Natural killer cell (primary cell): ENCODE data around the gene MUC2. TPM values are rescaled to one million over a fixed set of nuclear protein-coding genes. Genes with fewer than 3 reads are reported as not detected.

Experiments
- ATAC-seq, 3 donors: fragments of 150-1000 bp in 2 of 3; fragments of 200-7000 bp in 1 of 3; cut with Tn5 transposase; 1 replicate in 1 of 3; 2 replicates in 2 of 3; pipeline ENCODE4 v1.10.0; 2021; ENCODE audit warnings: mild to moderate bottlenecking in 2 of 3, moderate library complexity in 2 of 3
- DNase-seq, 2 donors: peaks; one replicate each; pipeline versions ENCODE4 v3.0.0 to v3.0.0-alpha.2; 2013 to 2021; ENCODE audit warnings: mixed read lengths in 1 of 2
- H3K27ac ChIP-seq: one replicate; pipeline ENCODE4 v1.5.1; 2013; ENCODE audit warnings: mild to moderate bottlenecking, low read length
- H3K27me3 ChIP-seq: one replicate; pipeline ENCODE4 v1.6.1; 2013; ENCODE audit warnings: low read length; ENCODE audit not compliant: control insufficient read depth, insufficient read depth
- H3K36me3 ChIP-seq: one replicate; pipeline ENCODE4 v1.6.1; 2013; ENCODE audit warnings: low read length; ENCODE audit not compliant: control insufficient read depth, insufficient read depth
- H3K4me1 ChIP-seq: one replicate; pipeline ENCODE4 v1.6.1; 2013; ENCODE audit warnings: low read length; ENCODE audit not compliant: control insufficient read depth, insufficient read depth
- H3K4me3 ChIP-seq: one replicate; pipeline ENCODE4 v1.5.1; 2013; ENCODE audit warnings: low read length
- H3K9me3 ChIP-seq: one replicate; pipeline ENCODE4 v1.6.1; 2013; ENCODE audit warnings: low read length; ENCODE audit not compliant: control insufficient read depth, insufficient read depth
- H3K27ac Mint-ChIP-seq, 2 donors: one replicate each; pipeline ENCODE4 v1.8.0; 2022; ENCODE audit warnings: mild to moderate bottlenecking in 2 of 2, mixed read lengths in 2 of 2, moderate library complexity in 1 of 2
- H3K27me3 Mint-ChIP-seq, 2 donors: one replicate each; pipeline ENCODE4 v1.8.0; 2022; ENCODE audit warnings: low read depth in 2 of 2, mixed read lengths in 2 of 2
- H3K36me3 Mint-ChIP-seq: one replicate; pipeline ENCODE4 v1.8.0; 2022; ENCODE audit warnings: mixed read lengths
- H3K4me1 Mint-ChIP-seq, 2 donors: one replicate each; pipeline ENCODE4 v1.8.0; 2022; ENCODE audit warnings: mixed read lengths in 2 of 2
- H3K4me3 Mint-ChIP-seq: one replicate; pipeline ENCODE4 v1.8.0; 2022; ENCODE audit warnings: mild to moderate bottlenecking, moderate library complexity, mixed read lengths
- H3K9me3 Mint-ChIP-seq, 2 donors: one replicate each; pipeline ENCODE4 v1.8.0; 2022; ENCODE audit warnings: mixed read lengths in 2 of 2
- CTCF ChIP-seq: fragments of 200-600 bp; IDR thresholded peaks from one replicate; pipeline ENCODE4 v1.8.0; 2022; ENCODE audit warnings: antibody characterized with exemption
- WGBS: methylation state at CpG from one replicate; pipeline ENCODE4 v1.1.7; 2013; ENCODE audit warnings: missing lambda C conversion rate; ENCODE audit not compliant: insufficient coverage; 5-methylcytosine and 5-hydroxymethylcytosine counted together
- intact Hi-C: fragments of 100-400 bp; cut with micrococcal nuclease; formaldehyde crosslinking; loops from one replicate; pipeline ENCODE4 v1.14.2; 2022
- total RNA-seq, 4 donors: library from RNA; stranded (reverse); fragments of 120-200 nt in 1 of 4; gene quantifications; one replicate each; pipeline versions ENCODE4 v1.2.3 to v1.2.4, GENCODE V29; 2013 to 2022

Gene MUC2
- total RNA-seq, 3 donors from 2014 or later (not counting 1 experiment from before 2014, with no cell fraction given), result not detected

DNA sequence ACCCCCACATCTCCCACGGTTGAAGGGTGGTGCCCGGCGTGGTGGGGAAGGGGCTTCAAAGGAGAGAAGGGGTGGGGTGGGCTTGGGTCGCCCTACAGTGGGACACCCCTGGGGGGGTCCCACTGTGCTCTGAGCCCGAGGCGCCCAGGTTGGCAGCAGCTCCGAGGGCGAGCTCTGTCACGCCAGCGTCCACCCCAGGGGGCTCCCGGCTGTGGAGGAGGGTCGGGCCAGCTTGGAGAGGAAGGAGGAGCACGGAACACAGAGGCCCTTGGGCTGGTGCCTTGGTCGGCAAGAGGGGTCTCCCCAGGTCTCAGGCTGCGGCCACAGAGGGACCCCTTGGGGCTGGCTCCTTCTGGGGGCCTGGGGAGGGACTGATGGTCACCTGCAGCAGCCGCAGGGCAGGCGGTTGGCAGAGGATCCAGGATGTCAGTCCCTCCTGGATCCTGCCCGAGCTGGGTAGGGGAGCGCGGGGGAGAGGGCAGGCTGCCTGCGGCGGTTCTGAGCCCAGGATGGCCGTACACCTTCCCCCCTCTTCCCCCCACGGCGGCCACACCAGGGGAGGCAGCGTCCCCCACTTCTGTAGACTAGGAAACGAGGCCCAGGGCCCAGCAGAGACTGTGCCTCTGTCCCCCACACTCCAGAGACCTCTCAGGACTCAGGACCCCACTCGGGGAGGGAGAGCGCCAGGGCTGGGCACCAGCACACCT, 38.9 kb upstream of the MUC2 start:
- no peak overlapping the region for H3K27ac Mint-ChIP-seq
- 86% methylated on average over 29 of the region's 29 CpGs for WGBS
- Histone ChIP-seq H3K9me3 (no peaks in the 10 kb centered on the region), H3K27ac (no peak overlapping the region), H3K36me3 (no peaks in the 10 kb centered on the region), H3K27me3 (no peaks in the 10 kb centered on the region), H3K4me3 (no peak overlapping the region), H3K4me1 (no peaks in the 10 kb centered on the region)
- intact Hi-C loops, result no loop called here
- H3K36me3 Mint-ChIP-seq, result no peaks in the 10 kb centered on the region
- H3K27me3 Mint-ChIP-seq, result no peaks in the 10 kb centered on the region
- DNase-seq, result no peak
- no peaks in the 10 kb centered on the region for H3K9me3 Mint-ChIP-seq
- H3K4me1 Mint-ChIP-seq, result peaks cover 0 to 7% of the 10 kb centered on the region in 2 donors
- TF ChIP-seq CTCF, result no peak
- no peak overlapping the region for H3K4me3 Mint-ChIP-seq
- ATAC-seq, result no peak

GRCh38 chr11:1036303-1036923, 38.3 kb upstream of the MUC2 start, which contains the start of gene MUC6:
TSS of gene MUC6 (minus strand) at chr11:1036718. CDS start at chr11:1036655, 63 bp downstream.
- DNase-seq, result no peak
- Histone ChIP-seq H3K36me3 (no peaks in the 10 kb centered on the region), H3K4me3 (no peak within 1 kb of the TSS), H3K27ac (no peak within 1 kb of the TSS), H3K4me1 (no peaks in the 10 kb centered on the region), H3K9me3 (no peaks in the 10 kb centered on the region), H3K27me3 (no peaks in the 10 kb centered on the region)
- 85% methylated on average over 42 of the region's 42 CpGs for WGBS
- H3K9me3 Mint-ChIP-seq, result no peaks in the 10 kb centered on the region
- intact Hi-C loops, result no loop called here
- no peaks in the 10 kb centered on the region for H3K27me3 Mint-ChIP-seq
- no peak within 1 kb of the TSS for H3K27ac Mint-ChIP-seq
- no peak within 1 kb of the TSS for H3K4me3 Mint-ChIP-seq
- TF ChIP-seq CTCF, result no peak
- H3K4me1 Mint-ChIP-seq, result peaks cover 0 to 7% of the 10 kb centered on the region in 2 donors
- no peaks in the 10 kb centered on the region for H3K36me3 Mint-ChIP-seq
- no peak for ATAC-seq

GRCh38 chr11:1036931-1037330, 37.7 kb upstream of the MUC2 start:
- TF ChIP-seq CTCF, result no peak
- WGBS, result 85% methylated on average over 13 of the region's 13 CpGs
- Mint-ChIP-seq H3K4me1 (peaks cover 0 to 7% of the 10 kb centered on the region in 2 donors), H3K4me3 (no peak overlapping the region), H3K9me3 (no peaks in the 10 kb centered on the region), H3K27ac (no peak overlapping the region), H3K27me3 (no peaks in the 10 kb centered on the region), H3K36me3 (no peaks in the 10 kb centered on the region)
- Histone ChIP-seq H3K9me3 (no peaks in the 10 kb centered on the region), H3K4me3 (no peak overlapping the region), H3K4me1 (no peaks in the 10 kb centered on the region), H3K27ac (no peak overlapping the region), H3K36me3 (no peaks in the 10 kb centered on the region), H3K27me3 (no peaks in the 10 kb centered on the region)
- ATAC-seq, result no peak
- intact Hi-C loops, result no loop called here
- no peak for DNase-seq
